HepG2 (cell line): ENCODE results near the gene P2RY11. TPM values are rescaled to one million over a fixed set of nuclear protein-coding genes. Genes with fewer than 3 reads are reported as not detected.
A peak's percentile ranks its signal among the peaks of the same experiment; 100 is the strongest.

ENCODE experiments used
- ATF7-NPFF ChIP-seq: sonication (generic); formaldehyde crosslinking; IDR thresholded peaks from 2 replicates; pipeline ENCODE4 v1.8.1; 2023; ENCODE audit warnings: mild to moderate bottlenecking, low read depth, missing genetic modification reagents, moderate library complexity
- HNRNPL ChIP-seq: fragments of 200-400 bp; formaldehyde crosslinking; IDR thresholded peaks from 2 replicates; pipeline ENCODE4 v1.6.1; 2017; ENCODE audit warnings: mild to moderate bottlenecking, low read depth, low read length
- KMT2B ChIP-seq: IDR thresholded peaks from 2 replicates; pipeline ENCODE4 v1.6.1; 2016; ENCODE audit warnings: missing genetic modification reagents, missing compliant biosample characterization
- PAF1 ChIP-seq: IDR thresholded peaks from 2 replicates; pipeline ENCODE4 v1.6.1; 2016; ENCODE audit warnings: missing genetic modification reagents, missing compliant biosample characterization
- PCBP1 ChIP-seq: fragments of 200-400 bp; formaldehyde crosslinking; IDR thresholded peaks from 2 replicates; pipeline ENCODE4 v1.6.1; 2017; ENCODE audit warnings: mild to moderate bottlenecking, low read depth, low read length, borderline replicate concordance
- POLR2A ChIP-seq, 2 experiments: IDR thresholded peaks; 2 replicates each; pipeline ENCODE4 v1.6.1; 2011; ENCODE audit warnings: low read depth in 2 of 2, low read length in 2 of 2, mild to moderate bottlenecking in 1 of 2, moderate library complexity in 1 of 2; ENCODE audit not compliant: insufficient read depth in 1 of 2
- POLR2AphosphoS5 ChIP-seq: IDR thresholded peaks from 2 replicates; pipeline ENCODE4 v1.6.1; 2012; ENCODE audit warnings: low read depth, low read length
- POLR2G ChIP-seq: fragments of 200-400 bp; formaldehyde crosslinking; IDR thresholded peaks from 2 replicates; pipeline ENCODE4 v1.6.1; 2018; ENCODE audit warnings: mild to moderate bottlenecking, low read depth, low read length, moderate library complexity
- RBFOX2 ChIP-seq: fragments of 200-400 bp; formaldehyde crosslinking; IDR thresholded peaks from 2 replicates; pipeline ENCODE4 v1.6.1; 2017; ENCODE audit warnings: low read depth, mild to moderate bottlenecking, low read length
- TOPORS ChIP-seq: sonication (generic); formaldehyde crosslinking; IDR thresholded peaks from 2 replicates; pipeline ENCODE4 v1.8.0; 2023; ENCODE audit warnings: mild to moderate bottlenecking, missing genetic modification reagents
- ZBTB7B ChIP-seq: sonication (generic); formaldehyde crosslinking; IDR thresholded peaks from 2 replicates; pipeline ENCODE4 v1.4.0; 2020; ENCODE audit warnings: missing genetic modification reagents
- ZNF234 ChIP-seq: sonication (generic); formaldehyde crosslinking; conservative IDR thresholded peaks from 2 replicates; pipeline ENCODE4 v1.5.1; 2020; ENCODE audit warnings: mild to moderate bottlenecking, missing genetic modification reagents
- polyA plus RNA-seq, 8 experiments: library from polyadenylated mRNA; depleted of rRNA in 3 of 8; stranded (reverse) in 7 of 8; unstranded in 1 of 8; fragments of >200 nt; fragmentation: Illumina TruSeq in 4 of 8; extraction: Trizol in 4 of 8; gene quantifications; 2 replicates each; pipeline versions ENCODE4 v1.2.1 to v1.2.3, GENCODE V29; 2011 to 2016; ENCODE audit warnings: low read depth in 4 of 8, missing spikeins in 1 of 8, mixed read lengths in 1 of 8; ENCODE audit not compliant: insufficient read depth in 1 of 8
- total RNA-seq, 5 experiments: library from RNA; depleted of rRNA; stranded (reverse); fragments of >200 nt; fragmentation: Illumina TruSeq; extraction: Trizol; gene quantifications; 2 replicates each; pipeline ENCODE4 v1.2.3, GENCODE V29; 2016; ENCODE audit warnings: low read depth in 1 of 5
- TF ChIP-seq, protein P1 (sequence below): sonication (generic); formaldehyde crosslinking; IDR thresholded peaks from 2 replicates; pipeline ENCODE4 v1.4.0; 2020; ENCODE audit warnings: missing genetic modification reagents
- TF ChIP-seq, protein P2 (sequence below): sonication (generic); formaldehyde crosslinking; IDR thresholded peaks from 2 replicates; pipeline ENCODE4 v1.4.0; 2020; ENCODE audit warnings: missing genetic modification reagents

The P2RY11 gene
- total and polyA plus RNA-seq, 2 of the 13 experiments (the other 11 are each of a cell fraction or from before 2014, with no cell fraction given), result 4.0 to 7.8 TPM

DNA sequence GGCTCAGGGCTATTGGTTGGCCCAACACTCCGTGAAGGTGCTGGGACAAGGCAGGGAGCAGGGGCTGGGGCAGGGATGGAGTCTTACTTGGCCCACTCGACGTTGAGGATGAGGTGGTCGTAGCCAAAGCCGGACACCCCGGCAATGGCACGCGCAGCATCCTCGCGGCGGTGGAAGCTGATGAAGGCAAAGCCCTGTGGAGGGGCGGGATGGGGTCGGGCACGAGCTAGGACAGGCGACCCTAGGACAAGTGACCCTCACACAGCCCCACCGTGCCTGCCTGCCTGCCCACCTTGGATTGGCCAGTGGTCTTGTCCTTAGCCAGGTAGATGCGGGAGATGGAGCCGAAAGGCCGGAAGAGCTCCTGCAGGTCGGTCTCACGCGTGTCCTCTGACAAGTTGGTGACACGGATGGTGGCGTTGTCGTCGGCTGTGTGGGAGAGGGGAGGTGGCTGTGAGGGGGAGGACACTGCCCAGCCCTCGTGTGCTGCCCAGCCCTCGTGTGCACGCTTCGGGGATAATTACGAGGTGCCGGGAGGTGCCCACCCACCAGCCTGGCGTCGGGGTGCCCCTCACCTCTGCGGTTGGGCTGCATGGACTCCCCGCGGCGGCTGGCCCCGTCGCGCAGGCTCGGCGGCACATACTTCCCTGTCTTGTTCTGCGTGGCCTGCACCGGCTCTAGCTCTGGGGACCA lies 4.0 kb downstream of the P2RY11 start (continued):
- TF ChIP-seq, protein P1, sequence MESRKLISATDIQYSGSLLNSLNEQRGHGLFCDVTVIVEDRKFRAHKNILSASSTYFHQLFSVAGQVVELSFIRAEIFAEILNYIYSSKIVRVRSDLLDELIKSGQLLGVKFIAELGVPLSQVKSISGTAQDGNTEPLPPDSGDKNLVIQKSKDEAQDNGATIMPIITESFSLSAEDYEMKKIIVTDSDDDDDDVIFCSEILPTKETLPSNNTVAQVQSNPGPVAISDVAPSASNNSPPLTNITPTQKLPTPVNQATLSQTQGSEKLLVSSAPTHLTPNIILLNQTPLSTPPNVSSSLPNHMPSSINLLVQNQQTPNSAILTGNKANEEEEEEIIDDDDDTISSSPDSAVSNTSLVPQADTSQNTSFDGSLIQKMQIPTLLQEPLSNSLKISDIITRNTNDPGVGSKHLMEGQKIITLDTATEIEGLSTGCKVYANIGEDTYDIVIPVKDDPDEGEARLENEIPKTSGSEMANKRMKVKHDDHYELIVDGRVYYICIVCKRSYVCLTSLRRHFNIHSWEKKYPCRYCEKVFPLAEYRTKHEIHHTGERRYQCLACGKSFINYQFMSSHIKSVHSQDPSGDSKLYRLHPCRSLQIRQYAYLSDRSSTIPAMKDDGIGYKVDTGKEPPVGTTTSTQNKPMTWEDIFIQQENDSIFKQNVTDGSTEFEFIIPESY (CRISPR knock-in tag), result 0 out of 2 replicates have a peak, but pooled peaks have one; percentile 4
- TF ChIP-seq ZNF234 (CRISPR knock-in tag) (no peak), POLR2A (IDR thresholded peaks at IDR 0.05; ENCODE audit: insufficient read depth in 1 of 2, low read depth in 2 of 2, low read length in 2 of 2) (peak; percentile 16 to 63; a peak in 3 of 4 replicates), ZBTB7B (CRISPR knock-in tag) (no peak), PAF1 (CRISPR knock-in tag) (peak; percentile 79; the same call in 1 of the 2 replicates), POLR2AphosphoS5 (peak; percentile 23; the same call in 1 of the 2 replicates), HNRNPL (0 out of 2 replicates have a peak, but pooled peaks have one; percentile 37), POLR2G (peak; percentile 13), KMT2B (no peak), RBFOX2 (peak; percentile 78), TOPORS (CRISPR knock-in tag) (no peak), PCBP1 (0 out of 2 replicates have a peak, but pooled peaks have one; percentile 59), ATF7-NPFF (CRISPR knock-in tag) (peak; percentile 46; the same call in 1 of the 2 replicates)
- TF ChIP-seq, protein P2, sequence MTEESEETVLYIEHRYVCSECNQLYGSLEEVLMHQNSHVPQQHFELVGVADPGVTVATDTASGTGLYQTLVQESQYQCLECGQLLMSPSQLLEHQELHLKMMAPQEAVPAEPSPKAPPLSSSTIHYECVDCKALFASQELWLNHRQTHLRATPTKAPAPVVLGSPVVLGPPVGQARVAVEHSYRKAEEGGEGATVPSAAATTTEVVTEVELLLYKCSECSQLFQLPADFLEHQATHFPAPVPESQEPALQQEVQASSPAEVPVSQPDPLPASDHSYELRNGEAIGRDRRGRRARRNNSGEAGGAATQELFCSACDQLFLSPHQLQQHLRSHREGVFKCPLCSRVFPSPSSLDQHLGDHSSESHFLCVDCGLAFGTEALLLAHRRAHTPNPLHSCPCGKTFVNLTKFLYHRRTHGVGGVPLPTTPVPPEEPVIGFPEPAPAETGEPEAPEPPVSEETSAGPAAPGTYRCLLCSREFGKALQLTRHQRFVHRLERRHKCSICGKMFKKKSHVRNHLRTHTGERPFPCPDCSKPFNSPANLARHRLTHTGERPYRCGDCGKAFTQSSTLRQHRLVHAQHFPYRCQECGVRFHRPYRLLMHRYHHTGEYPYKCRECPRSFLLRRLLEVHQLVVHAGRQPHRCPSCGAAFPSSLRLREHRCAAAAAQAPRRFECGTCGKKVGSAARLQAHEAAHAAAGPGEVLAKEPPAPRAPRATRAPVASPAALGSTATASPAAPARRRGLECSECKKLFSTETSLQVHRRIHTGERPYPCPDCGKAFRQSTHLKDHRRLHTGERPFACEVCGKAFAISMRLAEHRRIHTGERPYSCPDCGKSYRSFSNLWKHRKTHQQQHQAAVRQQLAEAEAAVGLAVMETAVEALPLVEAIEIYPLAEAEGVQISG (CRISPR knock-in tag), result 0 out of 2 replicates have a peak, but pooled peaks have one; percentile 17
